Thyroid gland (tissue), 4 donors: ENCODE data around the gene WBP1L. TPM values are rescaled to one million over a fixed set of nuclear protein-coding genes. Genes with fewer than 3 reads are reported as not detected.
A peak's percentile ranks its signal among the peaks of the same experiment; 100 is the strongest.

Experiments
- DNase-seq, 2 donors: peaks; one replicate each; pipeline ENCODE4 v3.0.0-alpha.2; 2019
- H3K27ac ChIP-seq, 3 donors: fragments of 200-600 bp; sonication (generic); 1 replicate in 2 of 3; 2 replicates in 1 of 3; pipeline ENCODE4 v1.5.1; 2016 to 2019; ENCODE audit warnings: mild to moderate bottlenecking in 1 of 3, moderate library complexity in 1 of 3
- H3K27me3 ChIP-seq: fragments of 200-600 bp; sonication (generic); one replicate; pipeline ENCODE4 v1.5.1; 2019
- H3K36me3 ChIP-seq, 2 donors: fragments of 200-600 bp; sonication (generic); one replicate each; pipeline ENCODE4 v1.5.1; 2016 to 2019
- H3K4me1 ChIP-seq, 2 donors: fragments of 200-600 bp; sonication (generic); one replicate each; pipeline ENCODE4 v1.5.1; 2017 to 2019
- H3K4me3 ChIP-seq, 3 donors: fragments of 200-600 bp; sonication (generic); replicated peaks in 1 of 3; 1 replicate in 2 of 3; 2 replicates in 1 of 3; pipeline ENCODE4 v1.5.1; 2016; ENCODE audit warnings: mild to moderate bottlenecking in 1 of 3
- H3K9me3 ChIP-seq: fragments of 200-600 bp; sonication (generic); one replicate; pipeline ENCODE4 v1.5.1; 2017
- CTCF ChIP-seq, 6 experiments: fragments of 200-600 bp in 3 of 6; fragments of 450-650 bp in 3 of 6; sonication (generic) in 3 of 6; IDR thresholded peaks; one replicate each; pipeline ENCODE4 v1.5.1; 2016 to 2019; ENCODE audit warnings: antibody characterized with exemption in 6 of 6, mild to moderate bottlenecking in 2 of 6, inconsistent platforms in 1 of 6, moderate library complexity in 1 of 6
- POLR2A ChIP-seq, 2 donors: fragments of 450-650 bp; IDR thresholded peaks; one replicate each; pipeline ENCODE4 v1.6.1; 2017; ENCODE audit warnings: antibody characterized with exemption in 2 of 2, mild to moderate bottlenecking in 2 of 2, moderate library complexity in 1 of 2
- WGBS, 2 donors: methylation state at CpG; one replicate each; pipeline ENCODE4 v1.1.5; 2017; 5-methylcytosine and 5-hydroxymethylcytosine counted together
- intact Hi-C: fragments of 100-400 bp; cut with DNase I; formaldehyde crosslinking; loops from one replicate; pipeline ENCODE4 v1.15.1; 2023
- total RNA-seq, 4 donors: library from RNA; depleted of rRNA; stranded (reverse); fragments of >200 nt; gene quantifications; one replicate each; pipeline ENCODE4 v1.2.3, GENCODE V29; 2016

WBP1L gene
- total RNA-seq, 4 donors from 2014 or later = 194 to 384 (median 314) TPM

- H3K27me3 ChIP-seq = no peaks in the 10 kb centered on the region
- WGBS, 2 donors = 50 to 55% methylated on average over 2 of the region's 2 CpGs
- H3K9me3 ChIP-seq = no peaks in the 10 kb centered on the region
- H3K4me1 ChIP-seq = peaks cover 53 to 78% of the 10 kb centered on the region in 2 donors
- no peak for DNase-seq
- intact Hi-C loops = no loop called here
- peak overlapping the region; percentile 27 to 71 (median 48) for H3K27ac ChIP-seq
- H3K36me3 ChIP-seq = no peaks in the 10 kb centered on the region
- TF ChIP-seq CTCF (IDR thresholded peaks at IDR 0.05) (no peak), POLR2A (IDR thresholded peaks at IDR 0.05) (no peak)
- H3K4me3 ChIP-seq = no peak overlapping the region
These were observed 42.1 kb downstream of the WBP1L start for GRCh38 chr10:102785818-102786217.

DNA sequence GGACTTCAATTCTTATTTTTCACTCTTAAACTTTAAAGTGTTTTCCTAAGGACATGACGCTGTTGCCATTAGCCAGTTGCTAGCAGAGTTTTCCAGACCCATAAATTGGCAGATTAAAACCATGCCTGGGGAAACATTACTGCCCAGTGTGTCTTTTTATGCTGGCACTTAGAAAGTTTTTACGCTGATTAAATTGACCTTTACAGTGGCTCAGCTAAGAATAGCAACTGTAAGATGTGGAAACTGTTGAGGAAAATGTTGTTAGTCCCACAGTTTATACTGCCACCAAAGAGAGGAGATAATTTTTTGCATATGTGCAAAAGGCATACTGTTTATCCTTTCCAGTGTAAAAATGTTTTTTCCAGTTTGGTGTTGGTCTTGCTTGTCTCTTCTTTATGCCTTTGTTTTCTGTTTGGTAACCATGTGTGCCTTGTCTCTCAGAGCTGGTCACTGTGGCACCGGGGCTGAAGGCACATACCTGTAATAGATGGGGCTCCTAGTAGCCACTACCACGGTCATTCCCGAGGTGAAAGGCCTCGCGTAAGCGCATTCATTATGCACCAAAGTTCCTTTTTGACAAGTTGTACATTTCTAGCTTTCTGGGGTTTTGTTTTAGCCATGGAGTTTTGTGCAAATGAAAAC, 48.1 kb downstream of the WBP1L start:
- no peaks in the 10 kb centered on the region for H3K36me3 ChIP-seq
- intact Hi-C loops = no loop called here
- H3K4me3 ChIP-seq = no peak overlapping the region
- TF ChIP-seq CTCF (IDR thresholded peaks at IDR 0.05) = no peak
- no peak for TF ChIP-seq POLR2A (IDR thresholded peaks at IDR 0.05)
- H3K27ac ChIP-seq = peak overlapping the region in 2 of 3 donors; percentile 14 to 41
- H3K9me3 ChIP-seq = no peaks in the 10 kb centered on the region
- H3K4me1 ChIP-seq = peaks cover 32 to 63% of the 10 kb centered on the region in 2 donors
- no peak for DNase-seq
- WGBS, 2 donors = 66 to 77% methylated on average over 8 of the region's 8 CpGs
- H3K27me3 ChIP-seq = no peaks in the 10 kb centered on the region

- TF ChIP-seq CTCF (IDR thresholded peaks at IDR 0.05) (no peak), POLR2A (IDR thresholded peaks at IDR 0.05) (no peak)
- Histone ChIP-seq H3K4me1 (peaks cover 57 to 79% of the 10 kb centered on the region in 2 donors), H3K27me3 (no peaks in the 10 kb centered on the region), H3K4me3 (no peak overlapping the region), H3K36me3 (peaks cover 11 to 20% of the 10 kb centered on the region in 2 donors), H3K27ac (peak overlapping the region; percentile 16 to 64 (median 57)), H3K9me3 (no peaks in the 10 kb centered on the region)
- WGBS, 2 donors = 74 to 75% methylated on average over 15 of the region's 15 CpGs
- intact Hi-C loops = no loop called here
- DNase-seq = no peak
These were observed 52.0 kb downstream of the WBP1L start for GRCh38 chr10:102795453-102796406.

GRCh38 chr10:102796407-102797176, 52.8 kb downstream of the WBP1L start:
- Histone ChIP-seq H3K4me1 (peaks cover 57 to 83% of the 10 kb centered on the region in 2 donors), H3K27me3 (no peaks in the 10 kb centered on the region), H3K36me3 (peaks cover 11 to 20% of the 10 kb centered on the region in 2 donors), H3K27ac (peak overlapping the region; percentile 16 to 64 (median 57)), H3K4me3 (no peak overlapping the region), H3K9me3 (no peaks in the 10 kb centered on the region)
- DNase-seq = peak; percentile 82 to 83
- no peak for TF ChIP-seq CTCF (IDR thresholded peaks at IDR 0.05)
- TF ChIP-seq POLR2A (IDR thresholded peaks at IDR 0.05) = peak in 1 of 2 donors; percentile 55
- 33 to 43% methylated on average over 9 of the region's 9 CpGs for WGBS, 2 donors
- intact Hi-C loops = no loop called here
